H1 (cell line): ENCODE measurements around the gene PRR23B. TPM values are rescaled to one million over a fixed set of nuclear protein-coding genes. Genes with fewer than 3 reads are reported as not detected.
"Not testable (repeated sequence)": the region's sequence is repeated elsewhere in the genome, so short reads cannot be mapped to it uniquely, and the experiment has no call there.

Source experiments
- CTCF ChIA-PET: fragments of 300-600 bp; sonication (Branson Sonifier 250); formaldehyde crosslinking; loops from one replicate; lab custom pipeline; 2021; ENCODE audit not compliant: partially characterized antibody; lab: Charles Lee
- POLR2A ChIA-PET: fragments of 300-600 bp; sonication (Branson Sonifier 250); formaldehyde crosslinking; loops from one replicate; lab custom pipeline; 2021; ENCODE audit warnings: inconsistent platforms; ENCODE audit not compliant: partially characterized antibody; lab: Charles Lee
- DNase-seq, 2 experiments: peaks; one replicate each; pipeline versions ENCODE4 v3.0.0 to v3.0.0-alpha.2; 2010 to 2022; ENCODE audit warnings: low spot score in 2 of 2, low read depth in 1 of 2, mixed read lengths in 1 of 2
- FAIRE-seq: peaks from 2 replicates; lab custom pipeline; 2011; peaks lifted over from hg19 to GRCh38; lab: Jason Lieb, UNC
- H2AFZ ChIP-seq: 2 replicates; pipeline ENCODE4 v1.8.1; 2012; ENCODE audit warnings: low read length, inconsistent platforms
- H2AK5ac ChIP-seq: 2 replicates; pipeline ENCODE4 v1.6.1; 2013; ENCODE audit warnings: low read depth, low read length
- H2BK120ac ChIP-seq: replicated peaks from 2 replicates; pipeline ENCODE3; 2013; ENCODE audit warnings: low read depth, low read length, inconsistent platforms
- H2BK12ac ChIP-seq: 2 replicates; pipeline ENCODE4 v1.6.1; 2013; ENCODE audit warnings: low read depth, low read length
- H2BK15ac ChIP-seq: 2 replicates; pipeline ENCODE4 v1.6.1; 2013; ENCODE audit warnings: low read length
- H2BK20ac ChIP-seq: 2 replicates; pipeline ENCODE4 v1.6.1; 2013; ENCODE audit warnings: low read length
- H2BK5ac ChIP-seq: 2 replicates; pipeline ENCODE4 v1.6.1; 2013; ENCODE audit warnings: low read depth, low read length
- H3K14ac ChIP-seq: 2 replicates; pipeline ENCODE4 v1.6.1; 2013; ENCODE audit warnings: inconsistent platforms; ENCODE audit not compliant: insufficient read length
- H3K18ac ChIP-seq: 2 replicates; pipeline ENCODE4 v1.6.1; 2013; ENCODE audit warnings: low read length; ENCODE audit errors: extremely low read depth
- H3K23ac ChIP-seq: 2 replicates; pipeline ENCODE4 v1.6.1; 2013; ENCODE audit warnings: inconsistent platforms; ENCODE audit not compliant: insufficient read length
- H3K23me2 ChIP-seq: 2 replicates; pipeline ENCODE4 v1.6.1; 2013; ENCODE audit warnings: low read depth, low read length
- H3K27ac ChIP-seq: 2 replicates; pipeline ENCODE4 v1.6.1; 2011; ENCODE audit warnings: low read depth, low read length, inconsistent platforms
- H3K27me3 ChIP-seq, 4 experiments: replicated peaks in 1 of 4; 1 replicate in 1 of 4; 2 replicates in 3 of 4; pipeline versions ENCODE4 v1.6.1 to v1.8.1; 2011 to 2013; ENCODE audit warnings: low read length in 3 of 4, mild to moderate bottlenecking in 3 of 4, inconsistent platforms in 2 of 4, mixed read lengths in 2 of 4, moderate library complexity in 1 of 4; ENCODE audit not compliant: control insufficient read depth in 3 of 4, insufficient read depth in 3 of 4; ENCODE audit errors: extremely low read depth in 1 of 4
- H3K36me3 ChIP-seq, 4 experiments: 2 replicates each; pipeline versions ENCODE4 v1.6.1 to v1.8.1; 2011 to 2013; ENCODE audit warnings: mild to moderate bottlenecking in 4 of 4, low read length in 3 of 4, moderate library complexity in 2 of 4, control low read depth in 1 of 4, inconsistent platforms in 1 of 4; ENCODE audit not compliant: insufficient read depth in 4 of 4, control insufficient read depth in 2 of 4
- H3K4ac ChIP-seq: replicated peaks from 2 replicates; pipeline ENCODE3; 2013; ENCODE audit warnings: low read length, low read depth, mixed read lengths, inconsistent platforms; ENCODE audit not compliant: insufficient read length
- H3K4me1 ChIP-seq, 4 experiments: replicated peaks in 1 of 4; 1 replicate in 1 of 4; 2 replicates in 3 of 4; pipeline versions ENCODE4 v1.6.1 to v1.8.1; 2011 to 2013; ENCODE audit warnings: low read length in 3 of 4, inconsistent platforms in 2 of 4, mixed read lengths in 1 of 4; ENCODE audit not compliant: insufficient read depth in 4 of 4, control insufficient read depth in 3 of 4
- H3K4me2 ChIP-seq, 2 experiments: 2 replicates each; pipeline versions ENCODE4 v1.6.1 to v1.8.1; 2011 to 2013; ENCODE audit warnings: low read depth in 2 of 2, low read length in 2 of 2, control low read depth in 1 of 2, inconsistent platforms in 1 of 2, mild to moderate bottlenecking in 1 of 2; ENCODE audit not compliant: insufficient read depth in 1 of 2
- H3K4me3 ChIP-seq, 4 experiments: fragments of 200-600, 300-600 bp in 1 of 4; sonication (generic), shearing (Covaris generic), sonication (Bioruptor Twin) in 1 of 4; 2 replicates each; pipeline versions ENCODE4 v1.5.1 to v1.8.1; 2011 to 2016; ENCODE audit warnings: low read length in 4 of 4, low read depth in 3 of 4, control low read depth in 2 of 4, inconsistent platforms in 2 of 4, mild to moderate bottlenecking in 2 of 4, mixed read lengths in 1 of 4, moderate library complexity in 1 of 4; ENCODE audit not compliant: insufficient read depth in 2 of 4; ENCODE audit errors: extremely low read depth in 1 of 4
- H3K56ac ChIP-seq: replicated peaks from 2 replicates; pipeline ENCODE3; 2013; ENCODE audit warnings: low read depth, mild to moderate bottlenecking, mixed read lengths, low read length, inconsistent platforms; ENCODE audit not compliant: insufficient read length
- H3K79me1 ChIP-seq: 2 replicates; pipeline ENCODE4 v1.6.1; 2013; ENCODE audit warnings: low read depth, low read length, control low read depth
- H3K79me2 ChIP-seq, 2 experiments: 2 replicates each; pipeline versions ENCODE4 v1.6.1 to v1.8.1; 2012 to 2013; ENCODE audit warnings: low read length in 2 of 2, mild to moderate bottlenecking in 2 of 2, inconsistent platforms in 1 of 2; ENCODE audit not compliant: insufficient read depth in 2 of 2, control insufficient read depth in 1 of 2
- H3K9ac ChIP-seq, 4 experiments: replicated peaks in 1 of 4; 1 replicate in 1 of 4; 2 replicates in 3 of 4; pipeline versions ENCODE4 v1.6.1 to v1.8.1; 2011 to 2013; ENCODE audit warnings: low read depth in 3 of 4, low read length in 3 of 4, control low read depth in 2 of 4, mild to moderate bottlenecking in 2 of 4, moderate library complexity in 2 of 4, inconsistent platforms in 1 of 4; ENCODE audit errors: extremely low read depth in 1 of 4
- H3K9me3 ChIP-seq, 2 experiments: 2 replicates each; pipeline versions ENCODE4 v1.6.1 to v1.8.1; 2012 to 2013; ENCODE audit warnings: mild to moderate bottlenecking in 2 of 2, moderate library complexity in 2 of 2, control low read depth in 1 of 2, inconsistent platforms in 1 of 2, low read depth in 1 of 2, low read length in 1 of 2, mixed read lengths in 1 of 2; ENCODE audit not compliant: insufficient read depth in 2 of 2
- H4K20me1 ChIP-seq, 2 experiments: replicated peaks in 1 of 2; 2 replicates each; pipeline versions ENCODE3 to v1.8.1; 2011 to 2013; ENCODE audit warnings: inconsistent platforms in 2 of 2, low read length in 2 of 2, mild to moderate bottlenecking in 1 of 2; ENCODE audit not compliant: insufficient read depth in 2 of 2, control insufficient read depth in 1 of 2
- H4K5ac ChIP-seq: 2 replicates; pipeline ENCODE4 v1.6.1; 2013; ENCODE audit warnings: low read length, low read depth, mixed read lengths, inconsistent platforms; ENCODE audit not compliant: insufficient read length
- H4K8ac ChIP-seq: 2 replicates; pipeline ENCODE4 v1.8.0; 2013; ENCODE audit warnings: mild to moderate bottlenecking, moderate library complexity, low read length, inconsistent platforms; ENCODE audit not compliant: insufficient read depth; ENCODE audit errors: extremely low read depth
- H4K91ac ChIP-seq: replicated peaks from 2 replicates; pipeline ENCODE3; 2013; ENCODE audit warnings: low read length, mixed read lengths, inconsistent platforms; ENCODE audit not compliant: insufficient read length
- GABPA ChIP-seq: IDR thresholded peaks from 2 replicates; pipeline ENCODE4 v1.6.1; 2011; ENCODE audit warnings: mild to moderate bottlenecking, low read length, moderate library complexity, borderline replicate concordance; ENCODE audit not compliant: insufficient read depth
- POLR2A ChIP-seq, 2 experiments: IDR thresholded peaks; 1 replicate in 1 of 2; 2 replicates in 1 of 2; pipeline ENCODE4 v1.6.1; 2011; ENCODE audit warnings: low read depth in 2 of 2, low read length in 2 of 2, mild to moderate bottlenecking in 2 of 2; ENCODE audit errors: control extremely low read depth in 1 of 2
- POU5F1 ChIP-seq: IDR thresholded peaks from 2 replicates; pipeline ENCODE4 v1.6.1; 2011; ENCODE audit warnings: low read depth, mild to moderate bottlenecking, low read length, moderate library complexity
- polyA plus RNA-seq, 7 experiments: library from polyadenylated mRNA; depleted of rRNA in 3 of 7; stranded (reverse) in 5 of 7; unstranded in 2 of 7; fragments of >200 nt in 5 of 7; fragments of 200-250 nt in 2 of 7; gene quantifications; 1 replicate in 5 of 7; 2 replicates in 1 of 7; 4 replicates in 1 of 7; pipeline versions ENCODE4 v1.2.1 to v1.2.3, GENCODE V29; 2011 to 2013; ENCODE audit warnings: missing spikeins in 2 of 7, mixed read lengths in 2 of 7
- total RNA-seq: library from RNA; stranded (reverse); fragmentation: NEBNext Ultra II Directional; extraction: Animal tissue kit (Norgen Biotek cat#: 25700); gene quantifications from 2 replicates; pipeline ENCODE4 v1.2.1, GENCODE V29; 2021

Gene PRR23B
- total and polyA plus RNA-seq, 2 of the 8 experiments (the other 6 are each of a cell fraction or from before 2014, with no cell fraction given) = not detected

- TF ChIP-seq GABPA (no peak), POU5F1 (no peak), POLR2A (IDR thresholded peaks at IDR 0.05; ENCODE audit: control extremely low read depth in 1 of 2, low read depth in 2 of 2, low read length in 2 of 2) (no peak)
- TF ChIP-seq, all 59 proteins: peak for 0
These were observed 11.7 kb upstream of the PRR23B start (continued) for GRCh38 chr3:139032326-139033002.

GRCh38 chr3:139030576-139030975, 9.8 kb upstream of the PRR23B start:
- H4K20me1 ChIP-seq, H4K8ac ChIP-seq, H3K79me2 ChIP-seq, H2BK20ac ChIP-seq, H3K56ac ChIP-seq, FAIRE-seq, H3K4ac ChIP-seq, H3K14ac ChIP-seq, DNase-seq, H4K91ac ChIP-seq, H2BK5ac ChIP-seq, H3K36me3 ChIP-seq, POLR2A ChIA-PET, H2BK15ac ChIP-seq, H3K23ac ChIP-seq, H3K4me3 ChIP-seq, H2BK12ac ChIP-seq, H3K4me1 ChIP-seq, H2AFZ ChIP-seq, H3K79me1 ChIP-seq, H3K27ac ChIP-seq, H3K23me2 ChIP-seq, H2BK120ac ChIP-seq, H2AK5ac ChIP-seq, H3K9me3 ChIP-seq, H3K4me2 ChIP-seq, H3K18ac ChIP-seq, H3K27me3 ChIP-seq, CTCF ChIA-PET, H3K9ac ChIP-seq, H4K5ac ChIP-seq: not testable (repeated sequence)
